HEK293 (cell line): ENCODE data around the gene DPCD.

Source experiments
- CTCF ChIA-PET: fragments of 350-600 bp; formaldehyde crosslinking; extraction: SDS; loops from one replicate; lab custom pipeline; 2021; ENCODE audit warnings: antibody characterized with exemption; lab: Yijun Ruan, JAX
- POLR2A ChIA-PET: fragments of 300-600 bp; formaldehyde crosslinking; extraction: SDS; loops from one replicate; lab custom pipeline; 2020; ENCODE audit warnings: antibody characterized with exemption, inconsistent platforms; lab: Yijun Ruan, JAX
- H3K27ac ChIP-seq: fragments of 200-500 bp; sonication (Bioruptor generic); 2 replicates; pipeline ENCODE4 v1.5.1; 2014; ENCODE audit warnings: low read depth, low read length, control low read depth, inconsistent platforms; ENCODE audit errors: extremely low read depth
- H3K36me3 ChIP-seq, 2 experiments: fragments of 200-500 bp in 1 of 2; sonication (Bioruptor generic) in 1 of 2; 1 replicate in 1 of 2; 2 replicates in 1 of 2; pipeline ENCODE4 v1.5.1; 2014 to 2017; ENCODE audit warnings: inconsistent platforms in 2 of 2, low read length in 2 of 2; ENCODE audit not compliant: control insufficient read depth in 2 of 2, insufficient read depth in 1 of 2
- H3K4me1 ChIP-seq: fragments of 200-500 bp; sonication (Bioruptor generic); 2 replicates; pipeline ENCODE4 v1.5.1; 2014; ENCODE audit warnings: mild to moderate bottlenecking, low read length, inconsistent platforms; ENCODE audit not compliant: control insufficient read depth, insufficient read depth
- H3K4me3 ChIP-seq: 2 replicates; pipeline ENCODE4 v1.5.1; 2011; ENCODE audit warnings: low read depth, mild to moderate bottlenecking, control low read depth, low read length, moderate library complexity
- H3K9me3 ChIP-seq: fragments of 200-500 bp; sonication (Bioruptor generic); 2 replicates; pipeline ENCODE4 v1.5.1; 2014; ENCODE audit warnings: low read depth, low read length, inconsistent platforms; ENCODE audit not compliant: control insufficient read depth, insufficient read depth
- HOXC10 ChIP-seq: sonication (generic); formaldehyde crosslinking; IDR thresholded peaks from 2 replicates; pipeline ENCODE4 v1.8.1; 2023; ENCODE audit warnings: mild to moderate bottlenecking, missing genetic modification reagents
- KLF9 ChIP-seq: fragments of 450-650 bp; formaldehyde crosslinking; IDR thresholded peaks from 2 replicates; pipeline ENCODE4 v1.5.1; 2016; ENCODE audit warnings: missing biosample characterization, missing genetic modification characterization, low read depth
- MZF1 ChIP-seq: fragments of 450-650 bp; formaldehyde crosslinking; IDR thresholded peaks from 2 replicates; pipeline ENCODE4 v1.5.1; 2017; ENCODE audit warnings: missing biosample characterization, missing genetic modification characterization, borderline replicate concordance
- SP2 ChIP-seq: fragments of 450-650 bp; formaldehyde crosslinking; IDR thresholded peaks from 2 replicates; pipeline ENCODE4 v1.5.1; 2016; ENCODE audit warnings: missing biosample characterization, missing genetic modification characterization
- SP7 ChIP-seq: fragments of 450-650 bp; formaldehyde crosslinking; IDR thresholded peaks from 2 replicates; pipeline ENCODE4 v1.5.1; 2016; ENCODE audit warnings: missing biosample characterization, missing genetic modification characterization
- TCF7L2 ChIP-seq: IDR thresholded peaks from 2 replicates; pipeline ENCODE4 v1.6.1; 2011; ENCODE audit warnings: low read depth, mild to moderate bottlenecking, inconsistent platforms, low read length, moderate library complexity, borderline replicate concordance
- ZFP69B ChIP-seq: fragments of 450-650 bp; formaldehyde crosslinking; IDR thresholded peaks from 2 replicates; pipeline ENCODE4 v1.5.1; 2016; ENCODE audit warnings: missing biosample characterization, missing genetic modification characterization
- ZNF24 ChIP-seq: fragments of 450-650 bp; formaldehyde crosslinking; IDR thresholded peaks from 2 replicates; pipeline ENCODE4 v1.5.1; 2016; ENCODE audit warnings: missing biosample characterization, missing genetic modification characterization
- ZNF707 ChIP-seq: fragments of 450-650 bp; formaldehyde crosslinking; IDR thresholded peaks from 2 replicates; pipeline ENCODE4 v1.5.1; 2016; ENCODE audit warnings: missing biosample characterization, missing genetic modification characterization
- ZXDB ChIP-seq: fragments of 450-650 bp; formaldehyde crosslinking; IDR thresholded peaks from 2 replicates; pipeline ENCODE4 v1.5.1; 2016; ENCODE audit warnings: missing biosample characterization, missing genetic modification characterization
- TF ChIP-seq, protein P1 (sequence below): sonication (generic); formaldehyde crosslinking; IDR thresholded peaks from 2 replicates; pipeline ENCODE4 v1.8.1; 2022; ENCODE audit warnings: mild to moderate bottlenecking, moderate library complexity, missing genetic modification reagents
- TF ChIP-seq, protein P2 (sequence below): fragments of 450-650 bp; formaldehyde crosslinking; IDR thresholded peaks from 2 replicates; pipeline ENCODE4 v1.5.1; 2016; ENCODE audit warnings: missing biosample characterization, missing genetic modification characterization
- TF ChIP-seq, protein P3 (sequence below): fragments of 450-650 bp; formaldehyde crosslinking; IDR thresholded peaks from 2 replicates; pipeline ENCODE4 v1.5.1; 2016; ENCODE audit warnings: missing biosample characterization, missing genetic modification characterization, low read depth
- TF ChIP-seq, protein P4 (sequence below): fragments of 450-650 bp; formaldehyde crosslinking; IDR thresholded peaks from 2 replicates; pipeline ENCODE4 v1.5.1; 2016; ENCODE audit warnings: missing biosample characterization, missing genetic modification characterization

DPCD gene

DNA sequence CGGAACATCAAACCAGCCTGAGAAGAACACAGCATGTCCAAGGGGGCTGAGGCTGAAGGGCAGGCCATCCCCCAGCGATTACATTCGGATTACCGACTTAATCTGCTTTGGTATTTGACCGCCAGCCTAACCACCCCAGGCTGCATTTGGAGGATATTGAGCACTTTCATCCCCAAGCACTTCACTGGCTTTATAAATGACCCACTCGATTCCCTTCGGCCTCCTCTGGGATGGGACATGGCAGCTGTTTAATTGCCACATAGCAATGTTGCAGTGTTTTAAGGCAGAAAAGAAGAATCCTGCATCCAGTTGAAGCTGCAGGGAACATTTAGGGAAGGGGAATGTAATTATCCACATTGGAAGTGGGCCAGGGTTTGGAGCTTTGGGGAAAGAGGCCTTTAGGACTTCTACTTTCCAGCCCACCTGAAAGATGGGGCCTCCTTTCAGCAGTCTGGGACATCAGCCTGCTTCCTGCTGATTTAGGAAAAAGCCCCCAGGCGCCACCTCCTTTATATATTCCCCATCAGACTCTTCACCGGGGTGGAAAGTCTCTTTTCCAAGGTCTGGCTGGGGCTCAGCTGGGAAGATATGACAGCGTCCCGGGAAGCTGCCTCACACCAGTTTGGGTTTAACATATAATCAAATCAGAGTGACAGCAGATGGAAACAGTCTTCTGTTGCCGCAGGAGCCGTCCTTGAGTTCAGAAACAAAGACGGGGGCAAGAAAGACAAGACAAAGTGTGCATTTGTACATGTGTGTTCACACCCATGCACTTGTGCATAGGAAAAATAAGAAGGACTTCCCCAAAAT lies 9.2 kb downstream of the DPCD start:
- Histone ChIP-seq H3K9me3 (no peaks in the 10 kb centered on the region), H3K4me1 (peaks cover 9% of the 10 kb centered on the region; the same call in 1 of the 2 replicates), H3K36me3 (peaks cover 0 to 21% of the 10 kb centered on the region in 2 experiments; a peak in 1 of 3 replicates), H3K4me3 (no peak overlapping the region), H3K27ac (no peak overlapping the region)
- ChIA-PET CTCF (interaction anchor here (0.5 to 1.7 kb wide), 10 partner anchors 11 to 1376 kb away, joined by 3 to 8 read pairs (median 3); no protein-coding TSS in a partner anchor), POLR2A (interaction anchor here (0.7 to 1.0 kb wide), 2 partner anchors 8 to 165 kb away, joined by 3 read pairs; no protein-coding TSS in a partner anchor)
- TF ChIP-seq MZF1 (tag by site-specific recombination) (peak; percentile 61; the same call in 1 of the 2 replicates), ZXDB (no peak)

DNA sequence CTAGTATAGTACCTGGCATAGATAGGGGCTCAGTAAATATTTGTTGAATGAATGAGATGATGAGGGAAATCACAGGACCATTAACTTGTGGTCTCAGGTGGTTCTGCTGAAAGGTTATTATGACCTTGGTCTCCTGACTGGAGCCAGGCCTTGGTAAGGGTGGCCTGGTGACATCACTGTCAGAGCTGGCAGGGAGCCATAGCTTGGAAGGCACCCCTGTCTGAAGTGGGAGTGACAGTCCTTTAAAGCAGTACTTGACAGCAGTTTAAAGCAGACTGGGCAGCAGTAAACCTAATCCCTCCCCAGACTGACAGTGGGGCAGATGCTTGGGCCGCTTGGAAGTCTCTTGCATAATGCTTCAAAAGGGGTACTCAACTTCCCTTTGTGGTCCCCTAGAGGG lies 13.4 kb downstream of the DPCD start:
- no peak for TF ChIP-seq ZNF707
- TF ChIP-seq ZNF24 (tag by site-specific recombination) = no peak
- 0 out of 2 replicates have a peak, but pooled peaks have one; percentile 5 for TF ChIP-seq SP2 (tag by site-specific recombination)
- TF ChIP-seq, protein P1, sequence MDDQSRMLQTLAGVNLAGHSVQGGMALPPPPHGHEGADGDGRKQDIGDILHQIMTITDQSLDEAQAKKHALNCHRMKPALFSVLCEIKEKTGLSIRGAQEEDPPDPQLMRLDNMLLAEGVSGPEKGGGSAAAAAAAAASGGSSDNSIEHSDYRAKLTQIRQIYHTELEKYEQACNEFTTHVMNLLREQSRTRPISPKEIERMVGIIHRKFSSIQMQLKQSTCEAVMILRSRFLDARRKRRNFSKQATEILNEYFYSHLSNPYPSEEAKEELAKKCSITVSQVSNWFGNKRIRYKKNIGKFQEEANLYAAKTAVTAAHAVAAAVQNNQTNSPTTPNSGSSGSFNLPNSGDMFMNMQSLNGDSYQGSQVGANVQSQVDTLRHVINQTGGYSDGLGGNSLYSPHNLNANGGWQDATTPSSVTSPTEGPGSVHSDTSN (CRISPR knock-in tag) = no peak
- TF ChIP-seq, protein P2, sequence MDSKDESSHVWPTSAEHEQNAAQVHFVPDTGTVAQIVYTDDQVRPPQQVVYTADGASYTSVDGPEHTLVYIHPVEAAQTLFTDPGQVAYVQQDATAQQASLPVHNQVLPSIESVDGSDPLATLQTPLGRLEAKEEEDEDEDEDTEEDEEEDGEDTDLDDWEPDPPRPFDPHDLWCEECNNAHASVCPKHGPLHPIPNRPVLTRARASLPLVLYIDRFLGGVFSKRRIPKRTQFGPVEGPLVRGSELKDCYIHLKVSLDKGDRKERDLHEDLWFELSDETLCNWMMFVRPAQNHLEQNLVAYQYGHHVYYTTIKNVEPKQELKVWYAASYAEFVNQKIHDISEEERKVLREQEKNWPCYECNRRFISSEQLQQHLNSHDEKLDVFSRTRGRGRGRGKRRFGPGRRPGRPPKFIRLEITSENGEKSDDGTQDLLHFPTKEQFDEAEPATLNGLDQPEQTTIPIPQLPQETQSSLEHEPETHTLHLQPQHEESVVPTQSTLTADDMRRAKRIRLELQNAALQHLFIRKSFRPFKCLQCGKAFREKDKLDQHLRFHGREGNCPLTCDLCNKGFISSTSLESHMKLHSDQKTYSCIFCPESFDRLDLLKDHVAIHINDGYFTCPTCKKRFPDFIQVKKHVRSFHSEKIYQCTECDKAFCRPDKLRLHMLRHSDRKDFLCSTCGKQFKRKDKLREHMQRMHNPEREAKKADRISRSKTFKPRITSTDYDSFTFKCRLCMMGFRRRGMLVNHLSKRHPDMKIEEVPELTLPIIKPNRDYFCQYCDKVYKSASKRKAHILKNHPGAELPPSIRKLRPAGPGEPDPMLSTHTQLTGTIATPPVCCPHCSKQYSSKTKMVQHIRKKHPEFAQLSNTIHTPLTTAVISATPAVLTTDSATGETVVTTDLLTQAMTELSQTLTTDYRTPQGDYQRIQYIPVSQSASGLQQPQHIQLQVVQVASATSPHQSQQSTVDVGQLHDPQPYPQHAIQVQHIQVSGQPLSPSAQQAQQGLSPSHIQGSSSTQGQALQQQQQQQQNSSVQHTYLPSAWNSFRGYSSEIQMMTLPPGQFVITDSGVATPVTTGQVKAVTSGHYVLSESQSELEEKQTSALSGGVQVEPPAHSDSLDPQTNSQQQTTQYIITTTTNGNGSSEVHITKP = peak; percentile 27; the same call in 1 of the 2 replicates
- TF ChIP-seq TCF7L2 = no peak
- TF ChIP-seq SP7 (tag by site-specific recombination) = 0 out of 2 replicates have a peak, but pooled peaks have one; percentile 27
- TF ChIP-seq KLF9 (tag by site-specific recombination) = 0 out of 2 replicates have a peak, but pooled peaks have one; percentile 19
- 0 out of 2 replicates have a peak, but pooled peaks have one; percentile 17 for TF ChIP-seq ZFP69B (tag by site-specific recombination)
- TF ChIP-seq, protein P3, sequence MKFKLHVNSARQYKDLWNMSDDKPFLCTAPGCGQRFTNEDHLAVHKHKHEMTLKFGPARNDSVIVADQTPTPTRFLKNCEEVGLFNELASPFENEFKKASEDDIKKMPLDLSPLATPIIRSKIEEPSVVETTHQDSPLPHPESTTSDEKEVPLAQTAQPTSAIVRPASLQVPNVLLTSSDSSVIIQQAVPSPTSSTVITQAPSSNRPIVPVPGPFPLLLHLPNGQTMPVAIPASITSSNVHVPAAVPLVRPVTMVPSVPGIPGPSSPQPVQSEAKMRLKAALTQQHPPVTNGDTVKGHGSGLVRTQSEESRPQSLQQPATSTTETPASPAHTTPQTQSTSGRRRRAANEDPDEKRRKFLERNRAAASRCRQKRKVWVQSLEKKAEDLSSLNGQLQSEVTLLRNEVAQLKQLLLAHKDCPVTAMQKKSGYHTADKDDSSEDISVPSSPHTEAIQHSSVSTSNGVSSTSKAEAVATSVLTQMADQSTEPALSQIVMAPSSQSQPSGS (tag by site-specific recombination) = 0 out of 2 replicates have a peak, but pooled peaks have one; percentile 30
- TF ChIP-seq, protein P4, sequence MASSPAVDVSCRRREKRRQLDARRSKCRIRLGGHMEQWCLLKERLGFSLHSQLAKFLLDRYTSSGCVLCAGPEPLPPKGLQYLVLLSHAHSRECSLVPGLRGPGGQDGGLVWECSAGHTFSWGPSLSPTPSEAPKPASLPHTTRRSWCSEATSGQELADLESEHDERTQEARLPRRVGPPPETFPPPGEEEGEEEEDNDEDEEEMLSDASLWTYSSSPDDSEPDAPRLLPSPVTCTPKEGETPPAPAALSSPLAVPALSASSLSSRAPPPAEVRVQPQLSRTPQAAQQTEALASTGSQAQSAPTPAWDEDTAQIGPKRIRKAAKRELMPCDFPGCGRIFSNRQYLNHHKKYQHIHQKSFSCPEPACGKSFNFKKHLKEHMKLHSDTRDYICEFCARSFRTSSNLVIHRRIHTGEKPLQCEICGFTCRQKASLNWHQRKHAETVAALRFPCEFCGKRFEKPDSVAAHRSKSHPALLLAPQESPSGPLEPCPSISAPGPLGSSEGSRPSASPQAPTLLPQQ (tag by site-specific recombination) = peak; percentile 83
- TF ChIP-seq HOXC10 (CRISPR knock-in tag) = no peak
- Histone ChIP-seq H3K4me3 (no peak overlapping the region), H3K36me3 (peaks cover 4 to 35% of the 10 kb centered on the region in 2 experiments; a peak in 2 of 3 replicates), H3K4me1 (no peaks in the 10 kb centered on the region), H3K9me3 (no peaks in the 10 kb centered on the region), H3K27ac (no peak overlapping the region)
- POLR2A ChIA-PET = no interaction called here
- CTCF ChIA-PET = interaction anchor here (0.5 to 12.8 kb wide), 11 partner anchors 9 to 393 kb away, joined by 3 to 203 read pairs (median 5); partner anchors contain the start of gene NPM3
